RWPE2 (cell line): ENCODE results near the gene RNU6-8.

Source experiments
- ATAC-seq: fragments of 200-7000 bp; cut with Tn5 transposase; 3 replicates; pipeline ENCODE4 v1.9.1; 2021; ENCODE audit warnings: low read depth
- DNase-seq: peaks from one replicate; pipeline ENCODE4 v3.0.0-alpha.2; 2020; ENCODE audit warnings: low spot score
- H3K27ac ChIP-seq: fragments of 450-650 bp; 2 replicates; pipeline ENCODE4 v1.5.1; 2017; ENCODE audit warnings: mild to moderate bottlenecking; ENCODE audit not compliant: poor library complexity, severe bottlenecking
- H3K27me3 ChIP-seq: fragments of 250-450 bp; sonication (Bioruptor Pico); 2 replicates; pipeline ENCODE4 v1.5.1; 2021; ENCODE audit warnings: mild to moderate bottlenecking, moderate library complexity; ENCODE audit not compliant: insufficient read depth, poor library complexity, severe bottlenecking
- H3K36me3 ChIP-seq: fragments of 250-450 bp; sonication (Bioruptor Pico); 2 replicates; pipeline ENCODE4 v1.5.1; 2020; ENCODE audit warnings: low read depth, mild to moderate bottlenecking, moderate library complexity
- H3K4me1 ChIP-seq: fragments of 250-450 bp; sonication (Bioruptor Pico); 2 replicates; pipeline ENCODE4 v1.5.1; 2021; ENCODE audit warnings: mild to moderate bottlenecking, moderate library complexity; ENCODE audit not compliant: insufficient read depth, poor library complexity, severe bottlenecking
- H3K4me3 ChIP-seq: fragments of 250-450 bp; sonication (Bioruptor Pico); 2 replicates; pipeline ENCODE4 v1.5.1; 2021; ENCODE audit warnings: mild to moderate bottlenecking, moderate library complexity; ENCODE audit not compliant: severe bottlenecking
- H3K9me3 ChIP-seq: fragments of 250-450 bp; sonication (Bioruptor Pico); 2 replicates; pipeline ENCODE4 v1.5.1; 2021; ENCODE audit warnings: mild to moderate bottlenecking, moderate library complexity; ENCODE audit not compliant: severe bottlenecking
- TF ChIP-seq, protein P1 (sequence below): fragments of 450-650 bp; IDR thresholded peaks from one replicate; pipeline ENCODE4 v1.5.1; 2017; ENCODE audit warnings: mild to moderate bottlenecking, moderate library complexity; ENCODE audit not compliant: poor library complexity, severe bottlenecking

RNU6-8 gene

DNA sequence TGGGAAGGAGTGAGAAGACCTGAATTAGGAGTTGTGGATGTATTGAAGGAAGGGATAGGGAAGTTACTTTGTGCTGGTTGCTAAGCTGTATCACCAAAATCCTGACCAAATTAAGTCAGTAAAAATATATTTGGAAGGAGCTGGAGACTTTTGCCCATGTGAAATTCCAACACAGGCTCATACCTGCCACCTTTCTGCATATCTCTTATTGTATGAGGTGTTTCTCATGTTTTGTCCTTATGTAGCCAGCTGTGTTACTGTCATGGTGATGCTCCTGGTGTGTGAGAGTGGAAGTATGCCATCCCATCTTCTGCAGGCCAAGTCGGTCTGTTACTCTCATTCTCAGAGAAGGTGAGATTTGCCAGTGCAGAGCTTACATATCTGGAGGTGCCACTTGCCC, 29.4 kb upstream of the RNU6-8 start:
- no peaks in the 10 kb centered on the region for H3K36me3 ChIP-seq
- no peaks in the 10 kb centered on the region for H3K27me3 ChIP-seq
- H3K4me1 ChIP-seq, result peaks cover 27% of the 10 kb centered on the region
- DNase-seq (no peak), ATAC-seq (no peak)
- no peak overlapping the region for H3K4me3 ChIP-seq
- no peak overlapping the region for H3K27ac ChIP-seq
- H3K9me3 ChIP-seq, result peaks cover 3% of the 10 kb centered on the region
- TF ChIP-seq, protein P1, sequence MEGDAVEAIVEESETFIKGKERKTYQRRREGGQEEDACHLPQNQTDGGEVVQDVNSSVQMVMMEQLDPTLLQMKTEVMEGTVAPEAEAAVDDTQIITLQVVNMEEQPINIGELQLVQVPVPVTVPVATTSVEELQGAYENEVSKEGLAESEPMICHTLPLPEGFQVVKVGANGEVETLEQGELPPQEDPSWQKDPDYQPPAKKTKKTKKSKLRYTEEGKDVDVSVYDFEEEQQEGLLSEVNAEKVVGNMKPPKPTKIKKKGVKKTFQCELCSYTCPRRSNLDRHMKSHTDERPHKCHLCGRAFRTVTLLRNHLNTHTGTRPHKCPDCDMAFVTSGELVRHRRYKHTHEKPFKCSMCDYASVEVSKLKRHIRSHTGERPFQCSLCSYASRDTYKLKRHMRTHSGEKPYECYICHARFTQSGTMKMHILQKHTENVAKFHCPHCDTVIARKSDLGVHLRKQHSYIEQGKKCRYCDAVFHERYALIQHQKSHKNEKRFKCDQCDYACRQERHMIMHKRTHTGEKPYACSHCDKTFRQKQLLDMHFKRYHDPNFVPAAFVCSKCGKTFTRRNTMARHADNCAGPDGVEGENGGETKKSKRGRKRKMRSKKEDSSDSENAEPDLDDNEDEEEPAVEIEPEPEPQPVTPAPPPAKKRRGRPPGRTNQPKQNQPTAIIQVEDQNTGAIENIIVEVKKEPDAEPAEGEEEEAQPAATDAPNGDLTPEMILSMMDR, result no peak

GRCh38 chr14:32230695-32231280, 27.7 kb upstream of the RNU6-8 start:
- no peaks in the 10 kb centered on the region for H3K36me3 ChIP-seq
- peak; percentile 68 for ATAC-seq
- TF ChIP-seq, protein P1, result no peak
- H3K4me3 ChIP-seq, result no peak overlapping the region
- peaks cover 27% of the 10 kb centered on the region for H3K4me1 ChIP-seq
- H3K9me3 ChIP-seq, result peaks cover 3% of the 10 kb centered on the region
- no peak for DNase-seq
- H3K27ac ChIP-seq, result peak overlapping the region; percentile 87
- no peaks in the 10 kb centered on the region for H3K27me3 ChIP-seq

- peak overlapping the region; percentile 87 for H3K27ac ChIP-seq
- H3K9me3 ChIP-seq, result peaks cover 3% of the 10 kb centered on the region
- H3K4me1 ChIP-seq, result peaks cover 28% of the 10 kb centered on the region
- no peak overlapping the region for H3K4me3 ChIP-seq
- H3K36me3 ChIP-seq, result no peaks in the 10 kb centered on the region
- TF ChIP-seq, protein P1, result peak; percentile 36
- no peak for DNase-seq
- no peaks in the 10 kb centered on the region for H3K27me3 ChIP-seq
- peak; percentile 80 for ATAC-seq
Measured at GRCh38 chr14:32230181-32230580, 27.1 kb upstream of the RNU6-8 start.

GRCh38 chr14:32226056-32226455, 23.0 kb upstream of the RNU6-8 start:
- no peak for ATAC-seq

More at GRCh38 chr14:32226056-32226455, 23.0 kb upstream of the RNU6-8 start:
- Histone ChIP-seq H3K36me3 (no peaks in the 10 kb centered on the region), H3K9me3 (no peaks in the 10 kb centered on the region), H3K4me3 (no peak overlapping the region), H3K27ac (no peak overlapping the region), H3K4me1 (peaks cover 20% of the 10 kb centered on the region), H3K27me3 (no peaks in the 10 kb centered on the region)
- TF ChIP-seq, protein P1, result no peak
- no peak for DNase-seq
